HFF-Myc (cell line): Measurements from ENCODE around the gene SH3RF3.
A peak's percentile ranks its signal among the peaks of the same experiment; 100 is the strongest.

Experiments
- DNase-seq: peaks from one replicate; pipeline ENCODE4 v3.0.0-alpha.2; 2011; ENCODE audit warnings: low read depth; ENCODE audit errors: extremely low read depth
- H3K4me3 ChIP-seq: replicated peaks from 2 replicates; pipeline ENCODE4 v1.5.1; 2011; ENCODE audit warnings: low read depth, mild to moderate bottlenecking, control low read depth, low read length
- TF ChIP-seq, protein P1 (sequence below): IDR thresholded peaks from 2 replicates; pipeline ENCODE4 v1.5.1; 2012; ENCODE audit warnings: mild to moderate bottlenecking, low read depth, low read length, control low read depth; ENCODE audit errors: missing control alignments

SH3RF3 gene

DNA sequence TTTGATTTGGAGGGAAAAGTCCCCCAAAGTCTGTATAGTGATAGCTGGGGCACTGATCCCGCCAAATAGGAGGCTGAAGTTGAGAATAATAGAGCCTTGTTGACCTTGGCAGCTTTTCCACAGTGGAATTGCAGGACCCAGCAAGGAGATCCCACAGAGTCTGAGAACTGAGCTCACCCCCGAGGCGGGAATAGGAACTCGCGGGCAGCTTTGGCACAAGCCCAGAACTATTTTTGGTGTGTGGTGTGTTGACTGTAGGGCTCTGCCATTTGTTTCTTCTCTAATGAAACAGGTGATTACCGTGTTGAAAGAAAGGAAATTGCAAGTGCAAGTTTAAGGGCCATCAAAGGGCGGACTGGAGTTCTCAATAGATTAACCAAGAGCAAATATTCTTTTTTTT lies 34.0 kb downstream of the SH3RF3 start:
- TF ChIP-seq, protein P1, sequence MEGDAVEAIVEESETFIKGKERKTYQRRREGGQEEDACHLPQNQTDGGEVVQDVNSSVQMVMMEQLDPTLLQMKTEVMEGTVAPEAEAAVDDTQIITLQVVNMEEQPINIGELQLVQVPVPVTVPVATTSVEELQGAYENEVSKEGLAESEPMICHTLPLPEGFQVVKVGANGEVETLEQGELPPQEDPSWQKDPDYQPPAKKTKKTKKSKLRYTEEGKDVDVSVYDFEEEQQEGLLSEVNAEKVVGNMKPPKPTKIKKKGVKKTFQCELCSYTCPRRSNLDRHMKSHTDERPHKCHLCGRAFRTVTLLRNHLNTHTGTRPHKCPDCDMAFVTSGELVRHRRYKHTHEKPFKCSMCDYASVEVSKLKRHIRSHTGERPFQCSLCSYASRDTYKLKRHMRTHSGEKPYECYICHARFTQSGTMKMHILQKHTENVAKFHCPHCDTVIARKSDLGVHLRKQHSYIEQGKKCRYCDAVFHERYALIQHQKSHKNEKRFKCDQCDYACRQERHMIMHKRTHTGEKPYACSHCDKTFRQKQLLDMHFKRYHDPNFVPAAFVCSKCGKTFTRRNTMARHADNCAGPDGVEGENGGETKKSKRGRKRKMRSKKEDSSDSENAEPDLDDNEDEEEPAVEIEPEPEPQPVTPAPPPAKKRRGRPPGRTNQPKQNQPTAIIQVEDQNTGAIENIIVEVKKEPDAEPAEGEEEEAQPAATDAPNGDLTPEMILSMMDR: no peak
- H3K4me3 ChIP-seq: no peak overlapping the region
- no peak for DNase-seq

DNA sequence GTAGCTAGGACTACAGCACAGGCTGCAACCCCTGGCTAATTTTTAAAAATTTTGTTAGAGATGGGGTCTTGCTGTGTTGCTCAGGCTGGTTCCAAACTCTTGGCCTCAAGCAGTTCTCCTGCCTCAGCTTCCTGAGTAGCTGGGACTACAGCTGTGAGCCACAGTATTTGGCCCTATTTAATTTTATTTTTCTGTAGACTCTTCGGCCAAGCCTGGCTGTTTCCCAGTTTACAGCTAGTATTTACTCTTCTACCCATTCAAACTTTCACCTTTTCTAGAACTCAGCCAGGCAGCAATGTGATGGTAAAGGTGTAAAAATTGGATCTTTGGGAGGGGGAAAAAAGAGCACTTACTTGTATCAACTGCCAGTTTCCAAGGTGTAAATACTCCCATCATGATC lies 35.3 kb downstream of the SH3RF3 start:
- DNase-seq: no peak
- TF ChIP-seq, protein P1: no peak
- H3K4me3 ChIP-seq: no peak overlapping the region

DNA sequence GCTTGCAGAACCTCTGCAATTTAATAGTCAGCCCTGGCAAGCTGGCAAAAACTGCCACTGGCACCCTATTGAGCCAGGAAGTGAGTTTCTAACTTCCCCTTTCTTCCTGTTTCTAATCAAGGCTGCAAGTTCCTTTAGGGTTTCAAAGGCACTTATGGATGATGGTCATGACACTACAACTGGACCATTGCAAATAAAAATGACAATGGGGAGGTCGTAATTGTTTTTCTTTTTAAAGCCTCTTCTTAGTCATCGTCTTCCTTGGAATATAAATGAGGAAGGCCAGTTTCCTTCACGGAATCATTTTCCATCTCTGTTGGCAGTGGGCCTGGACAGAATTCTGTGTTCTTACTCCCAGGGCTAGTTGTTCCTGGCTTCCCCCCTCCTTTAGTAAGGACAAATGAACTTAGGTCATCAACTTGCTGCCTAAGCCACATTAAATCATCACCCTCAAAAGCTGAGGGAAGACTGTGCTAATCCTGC lies 35.8 kb downstream of the SH3RF3 start:
- TF ChIP-seq, protein P1: no peak
- DNase-seq: peak; percentile 72

DNA sequence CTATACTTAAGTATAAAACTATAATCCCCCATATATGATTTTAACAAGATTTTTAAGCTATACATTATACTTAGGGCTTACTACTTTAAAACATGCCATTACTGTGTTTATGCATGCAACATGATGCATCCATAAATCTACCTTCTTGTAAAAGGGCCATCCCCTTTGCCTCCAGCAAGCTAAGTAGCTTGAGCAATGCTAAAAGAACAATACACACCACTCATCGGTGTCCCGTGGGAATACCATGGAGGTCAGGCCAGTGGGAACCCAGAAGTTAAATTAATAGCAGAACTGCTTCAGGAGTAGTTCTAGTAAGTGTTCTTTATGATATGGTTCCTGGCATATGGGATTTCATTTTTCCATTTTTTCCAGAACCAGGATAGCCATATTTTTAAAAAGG lies 37.8 kb downstream of the SH3RF3 start:
- TF ChIP-seq, protein P1: no peak
- no peak for DNase-seq
- H3K4me3 ChIP-seq: no peak overlapping the region

More for the DNA sequence above, 35.8 kb downstream of the SH3RF3 start:
- no peak overlapping the region for H3K4me3 ChIP-seq

DNA sequence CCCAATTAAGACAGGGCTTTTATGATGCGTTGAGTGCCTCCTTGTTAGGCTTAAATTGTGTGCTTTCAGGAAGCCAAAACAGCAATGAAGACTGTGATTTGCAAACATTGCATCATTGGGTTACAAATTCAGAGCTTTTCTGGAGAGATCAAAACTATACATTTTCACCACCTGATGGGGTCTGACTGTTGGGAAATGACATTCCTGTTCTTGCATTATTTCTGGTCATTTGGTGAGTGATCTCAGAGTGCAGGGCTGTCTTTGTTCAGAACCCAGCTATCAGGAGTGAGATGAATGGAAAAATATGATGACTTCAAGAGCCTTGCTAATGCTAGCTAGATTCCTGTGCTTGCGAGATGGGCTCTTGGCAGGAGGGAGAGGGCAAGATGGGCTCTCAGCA lies 39.1 kb downstream of the SH3RF3 start:
- DNase-seq: no peak
- H3K4me3 ChIP-seq: no peak overlapping the region
- TF ChIP-seq, protein P1: no peak

DNA sequence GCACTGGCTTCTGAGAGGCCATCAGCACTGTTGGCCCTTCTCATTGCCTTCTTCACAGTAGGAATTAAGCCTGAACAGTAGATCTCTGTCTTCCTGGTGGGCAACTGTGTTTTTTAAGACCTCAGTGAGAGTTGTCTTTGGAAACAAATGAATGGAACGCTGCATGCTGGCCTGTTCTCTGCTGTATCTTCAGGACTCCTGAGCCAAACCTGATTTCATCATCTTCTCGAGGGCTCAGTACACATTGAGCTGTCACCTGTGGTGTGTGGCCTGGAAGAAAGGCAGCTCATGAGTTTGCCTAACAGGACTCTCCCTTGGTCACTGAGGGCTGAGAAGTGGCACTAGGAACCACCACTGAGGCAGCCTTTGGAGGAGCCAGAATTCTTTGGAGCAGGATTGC lies 39.7 kb downstream of the SH3RF3 start:
- DNase-seq: no peak
- H3K4me3 ChIP-seq: no peak overlapping the region
- TF ChIP-seq, protein P1: no peak

DNA sequence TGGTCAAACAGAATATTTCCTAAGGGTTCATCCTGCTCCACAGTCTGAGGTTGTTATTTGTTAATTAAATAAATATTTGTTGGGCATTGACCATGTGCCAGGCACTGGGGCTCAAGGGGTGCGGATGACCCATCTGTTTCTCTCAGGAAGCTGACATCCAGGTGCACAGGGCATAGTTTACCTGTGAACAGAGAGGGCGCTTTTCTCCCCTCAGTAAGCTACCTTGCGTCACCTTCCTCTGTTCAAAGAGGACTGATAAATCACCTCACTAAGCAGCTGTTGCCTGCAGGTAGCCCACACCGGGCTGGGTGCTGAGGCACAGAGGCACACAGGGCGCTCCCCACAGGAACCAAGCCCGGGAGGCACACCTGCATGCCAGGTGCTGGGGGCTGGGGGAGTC lies 41.6 kb downstream of the SH3RF3 start:
- TF ChIP-seq, protein P1: no peak
- H3K4me3 ChIP-seq: no peak overlapping the region
- DNase-seq: no peak
